ENCODE data around the gene PPM1F. TPM values are rescaled to one million over a fixed set of nuclear protein-coding genes. Genes with fewer than 3 reads are reported as not detected.

PPM1F gene
- total and polyA plus RNA-seq, 10 of the 15 experiments (the other 5 are each of a cell fraction or from before 2014, with no cell fraction given), result 0.55 to 26.3 (median 9.7) TPM

DNA sequence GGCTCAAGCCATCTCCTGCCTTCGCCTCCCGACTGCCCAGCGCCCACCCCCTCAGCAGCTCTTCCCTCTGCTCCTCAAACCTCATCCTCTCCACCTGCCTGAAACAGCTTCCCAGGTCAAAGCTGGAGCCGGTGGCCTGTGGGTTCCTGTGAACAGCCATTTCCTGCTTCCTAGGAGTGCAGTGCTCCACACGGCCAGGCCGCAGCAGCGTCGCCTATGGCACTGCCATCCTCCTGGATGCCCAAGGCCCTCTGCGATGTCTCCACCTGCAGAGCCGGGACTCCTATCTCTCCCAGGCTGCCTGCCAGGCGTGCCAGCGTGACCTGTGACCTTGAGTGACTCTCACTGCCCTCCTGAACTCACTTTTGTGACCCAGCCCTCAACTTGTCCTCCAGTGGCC is 24.6 kb downstream of the PPM1F start:
- CTCF ChIA-PET, result interaction anchor here (0.7 to 1.0 kb wide), 2 partner anchors 10 to 215 kb away, joined by 3 to 4 read pairs; no protein-coding TSS in a partner anchor
- Histone ChIP-seq H3K27ac (ENCODE audit: control insufficient read depth, insufficient read depth) (no peak overlapping the region), H3K4me1 (ENCODE audit: control insufficient read depth, insufficient read depth, low read length) (no peaks in the 10 kb centered on the region), H4K20me1 (ENCODE audit: control insufficient read depth, insufficient read depth) (no peaks in the 10 kb centered on the region), H3K9me3 (replicated peaks; ENCODE audit: control insufficient read depth, insufficient read depth, low read length) (no peaks in the 10 kb centered on the region), H3K36me3 (ENCODE audit: control insufficient read depth in 2 of 2, insufficient read depth in 2 of 2, low read length in 1 of 2) (no peaks in the 10 kb centered on the region; a peak in 1 of 4 replicates), H3K79me2 (ENCODE audit: control insufficient read depth, insufficient read depth, low read length) (no peaks in the 10 kb centered on the region), H3K27me3 (replicated peaks in 1 of 2; ENCODE audit: control insufficient read depth in 2 of 2, insufficient read depth in 2 of 2, low read length in 1 of 2) (no peaks in the 10 kb centered on the region), H3K4me2 (ENCODE audit: control insufficient read depth, insufficient read depth) (no peak overlapping the region), H3K9ac (ENCODE audit: control insufficient read depth, insufficient read depth, low read length) (no peak overlapping the region), H2AFZ (ENCODE audit: control insufficient read depth, low read depth, low read length) (no peak overlapping the region), H3K4me3 (no peak overlapping the region)
- ATAC-seq (no peak), DNase-seq (ENCODE audit: low read depth, low spot score) (no peak), FAIRE-seq (no peak)
- RAD21 ChIA-PET (ENCODE audit: unreplicated experiment), result no interaction called here
- in situ Hi-C loops (cut with MboI) (no loop called here), intact Hi-C loops (cut with micrococcal nuclease; ENCODE audit: unreplicated experiment) (no loop called here)
- SMC1A ChIA-PET (ENCODE audit: uncharacterized antibody, unreplicated experiment), result no interaction called here
- BruUV-seq (replicated peaks), result no TSS peak
- POLR2A ChIA-PET, result no interaction called here
- TF ChIP-seq TCF12 (IDR thresholded peaks at IDR 0.05; ENCODE audit: low read depth, low read length), result no peak
- TF ChIP-seq PAX5 (IDR thresholded peaks at IDR 0.05; ENCODE audit: borderline replicate concordance, low read depth, low read length), result no peak
- no peak for TF ChIP-seq POLR2A (IDR thresholded peaks at IDR 0.05; ENCODE audit: low read depth, low read length)
- no peak for TF ChIP-seq SRF (IDR thresholded peaks at IDR 0.05; ENCODE audit: low read depth in 2 of 2, low read length in 2 of 2)
- no peak for TF ChIP-seq NR2F1 (conservative IDR thresholded peaks at IDR 0.05)
- no peak for TF ChIP-seq RBBP5 (conservative IDR thresholded peaks at IDR 0.05)
- TF ChIP-seq TCF7 (IDR thresholded peaks at IDR 0.05; ENCODE audit: borderline replicate concordance), result no peak
- no peak for TF ChIP-seq SMAD1 (IDR thresholded peaks at IDR 0.05; ENCODE audit: low read depth, partially characterized antibody)
- WGBS (ENCODE audit: insufficient coverage, insufficient replicate concordance, low lambda C conversion rate, missing lambda C conversion rate), result 78% methylated on average over 12 of the region's 12 CpGs

DNA sequence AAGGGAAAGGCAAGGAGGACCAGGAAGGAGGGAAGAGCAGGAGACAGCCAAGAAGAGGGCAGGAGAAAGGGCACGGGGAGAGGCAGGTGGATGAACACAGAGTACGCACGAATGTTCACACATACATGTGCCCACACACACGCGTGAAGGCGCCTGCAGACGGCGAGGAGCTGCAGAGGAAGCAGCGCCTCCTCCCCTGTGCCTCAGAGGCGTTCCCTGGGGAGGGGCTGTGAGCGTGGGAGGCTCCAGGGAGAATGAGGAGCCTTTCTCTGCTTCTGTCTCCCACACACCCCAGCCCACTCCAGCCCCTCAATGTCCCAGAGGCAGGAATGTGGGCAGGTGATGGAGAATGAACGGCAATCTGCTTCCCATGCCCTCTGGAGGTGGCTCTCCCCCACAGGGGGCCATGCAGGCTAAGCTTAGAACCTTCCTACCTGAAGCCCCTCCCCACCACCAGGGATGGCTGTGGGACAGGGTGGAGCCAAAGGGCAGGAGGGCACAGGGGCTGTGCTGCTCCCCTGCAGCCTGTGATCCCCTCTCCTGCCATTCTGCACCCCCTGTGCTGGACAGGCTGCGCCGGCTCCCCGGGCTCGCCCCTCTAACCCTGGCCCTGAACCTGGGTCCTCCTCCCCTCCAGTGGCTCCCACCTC is 25.3 kb downstream of the PPM1F start:
- H4K20me1 ChIP-seq (ENCODE audit: control insufficient read depth, insufficient read depth), result no peaks in the 10 kb centered on the region
- SMC1A ChIA-PET (ENCODE audit: uncharacterized antibody, unreplicated experiment), result no interaction called here
- TF ChIP-seq ATF2 (IDR thresholded peaks at IDR 0.05; ENCODE audit: low read length) (no peak), SMARCA5 (IDR thresholded peaks at IDR 0.05) (no peak), KDM1A (IDR thresholded peaks at IDR 0.05; ENCODE audit: borderline replicate concordance) (no peak), MEF2B (IDR thresholded peaks at IDR 0.05; ENCODE audit: partially characterized antibody, poor library complexity, severe bottlenecking) (no peak), SREBF1 (IDR thresholded peaks at IDR 0.05; ENCODE audit: low read length) (no peak), MTA3 (IDR thresholded peaks at IDR 0.05; ENCODE audit: borderline replicate concordance, low read length) (no peak), CBFB (IDR thresholded peaks at IDR 0.05; ENCODE audit: low read depth) (no peak)
- TF ChIP-seq, protein P1, sequence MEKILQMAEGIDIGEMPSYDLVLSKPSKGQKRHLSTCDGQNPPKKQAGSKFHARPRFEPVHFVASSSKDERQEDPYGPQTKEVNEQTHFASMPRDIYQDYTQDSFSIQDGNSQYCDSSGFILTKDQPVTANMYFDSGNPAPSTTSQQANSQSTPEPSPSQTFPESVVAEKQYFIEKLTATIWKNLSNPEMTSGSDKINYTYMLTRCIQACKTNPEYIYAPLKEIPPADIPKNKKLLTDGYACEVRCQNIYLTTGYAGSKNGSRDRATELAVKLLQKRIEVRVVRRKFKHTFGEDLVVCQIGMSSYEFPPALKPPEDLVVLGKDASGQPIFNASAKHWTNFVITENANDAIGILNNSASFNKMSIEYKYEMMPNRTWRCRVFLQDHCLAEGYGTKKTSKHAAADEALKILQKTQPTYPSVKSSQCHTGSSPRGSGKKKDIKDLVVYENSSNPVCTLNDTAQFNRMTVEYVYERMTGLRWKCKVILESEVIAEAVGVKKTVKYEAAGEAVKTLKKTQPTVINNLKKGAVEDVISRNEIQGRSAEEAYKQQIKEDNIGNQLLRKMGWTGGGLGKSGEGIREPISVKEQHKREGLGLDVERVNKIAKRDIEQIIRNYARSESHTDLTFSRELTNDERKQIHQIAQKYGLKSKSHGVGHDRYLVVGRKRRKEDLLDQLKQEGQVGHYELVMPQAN (conservative IDR thresholded peaks at IDR 0.05), result no peak

More for the DNA sequence above, 25.3 kb downstream of the PPM1F start:
- Histone ChIP-seq H2AFZ (ENCODE audit: control insufficient read depth, low read depth, low read length) (no peak overlapping the region), H3K79me2 (ENCODE audit: control insufficient read depth, insufficient read depth, low read length) (no peaks in the 10 kb centered on the region), H3K9me3 (replicated peaks; ENCODE audit: control insufficient read depth, insufficient read depth, low read length) (no peaks in the 10 kb centered on the region), H3K9ac (ENCODE audit: control insufficient read depth, insufficient read depth, low read length) (no peak overlapping the region), H3K27ac (ENCODE audit: control insufficient read depth, insufficient read depth) (no peak overlapping the region), H3K4me2 (ENCODE audit: control insufficient read depth, insufficient read depth) (no peak overlapping the region), H3K27me3 (replicated peaks in 1 of 2; ENCODE audit: control insufficient read depth in 2 of 2, insufficient read depth in 2 of 2, low read length in 1 of 2) (no peaks in the 10 kb centered on the region), H3K4me1 (ENCODE audit: control insufficient read depth, insufficient read depth, low read length) (no peaks in the 10 kb centered on the region), H3K4me3 (no peak overlapping the region), H3K36me3 (ENCODE audit: control insufficient read depth in 2 of 2, insufficient read depth in 2 of 2, low read length in 1 of 2) (no peaks in the 10 kb centered on the region; a peak in 1 of 4 replicates)
- WGBS (ENCODE audit: insufficient coverage, insufficient replicate concordance, low lambda C conversion rate, missing lambda C conversion rate), result 62% methylated on average over 15 of the region's 16 CpGs
- intact Hi-C loops (cut with micrococcal nuclease; ENCODE audit: unreplicated experiment), result no loop called here
- no TSS peak for BruUV-seq (replicated peaks)
- no peak for ATAC-seq
- no peak for DNase-seq (ENCODE audit: low read depth, low spot score)
- no peak for FAIRE-seq
- ChIA-PET CTCF (no interaction called here), RAD21 (ENCODE audit: unreplicated experiment) (no interaction called here), POLR2A (no interaction called here)
- in situ Hi-C loops (cut with MboI), result no loop called here

Data from GM12878 (cell line).